Sciatic nerve (tissue), 2 donors: ENCODE measurements around the gene EEF1AKMT3. TPM values are rescaled to one million over a fixed set of nuclear protein-coding genes. Genes with fewer than 3 reads are reported as not detected.
A peak's percentile ranks its signal among the peaks of the same experiment; 100 is the strongest.

ENCODE experiments used
- ATAC-seq: fragments of 200-7000 bp; cut with Tn5 transposase; one replicate; pipeline ENCODE4 v1.9.1; 2020; ENCODE audit warnings: mild to moderate bottlenecking, moderate library complexity
- DNase-seq: peaks from one replicate; pipeline ENCODE4 v3.0.0-alpha.2; 2020; ENCODE audit warnings: low spot score
- intact Hi-C: fragments of 100-400 bp; cut with DNase I; formaldehyde crosslinking; loops from one replicate; pipeline ENCODE4 v1.14.2; 2022
- total RNA-seq: library from RNA; stranded (reverse); fragmentation: NEBNext Ultra II Directional; extraction: Animal tissue kit (Norgen Biotek cat#: 25700); gene quantifications from one replicate; pipeline ENCODE4 v1.2.1, GENCODE V29; 2021
- donor health status: DM: no; HTN: no; CAD: no.
- donor health status: DM: no; HTN: no; CAD: no.

EEF1AKMT3 gene
- total RNA-seq, 1 donor from 2014 or later = 11.8 TPM

DNA sequence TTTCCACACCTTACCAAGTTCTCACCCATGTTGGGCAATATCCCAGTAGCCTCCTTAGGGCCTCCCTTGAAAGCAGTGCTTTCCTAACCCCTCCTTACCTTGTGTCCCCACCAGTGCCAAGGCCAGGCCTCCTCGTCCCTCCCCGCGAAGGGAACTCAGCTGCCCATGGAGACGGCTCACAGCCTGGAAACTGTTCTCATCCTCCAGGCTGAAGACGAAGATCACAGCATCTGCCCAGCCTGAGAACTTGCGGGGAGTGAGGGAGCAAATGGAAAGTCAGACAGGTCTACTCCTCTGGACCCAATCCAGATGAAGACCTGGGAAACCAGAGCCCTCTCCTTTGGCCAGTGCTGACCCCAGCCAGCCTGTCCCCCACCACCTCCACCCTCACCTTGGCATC is 38.5 kb upstream of the EEF1AKMT3 start:
- intact Hi-C loops = no loop called here
- ATAC-seq (no peak), DNase-seq (no peak)

DNA sequence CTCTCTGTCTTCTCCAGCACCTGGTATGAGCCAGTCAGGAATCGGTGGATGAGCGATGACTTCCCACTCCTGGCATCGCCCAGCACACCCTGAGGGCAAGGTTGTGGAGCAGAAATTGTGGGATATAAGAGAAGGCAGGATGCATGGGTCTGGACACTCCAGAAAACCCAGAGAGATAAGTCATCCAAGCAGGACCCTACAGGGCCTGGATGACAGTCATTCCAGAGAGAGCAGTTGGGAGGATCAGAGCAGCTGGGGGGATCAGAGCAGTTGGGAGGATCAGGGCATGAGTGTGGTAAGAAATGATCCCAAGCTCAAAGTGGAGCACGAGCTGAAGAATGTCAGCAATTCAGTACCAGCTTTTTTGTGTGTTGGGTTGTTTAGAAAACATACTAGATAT is 37.8 kb upstream of the EEF1AKMT3 start:
- intact Hi-C loops = no loop called here
- DNase-seq (no peak), ATAC-seq (no peak)

GRCh38 chr12:57735198-57735855 is 37.1 kb upstream of the EEF1AKMT3 start:
- no peak for ATAC-seq

GRCh38 chr12:57735952-57736740 is 36.3 kb upstream of the EEF1AKMT3 start:
- ATAC-seq (peak; percentile 50), DNase-seq (no peak)
- intact Hi-C loops = no loop called here

More at GRCh38 chr12:57735198-57735855, 37.1 kb upstream of the EEF1AKMT3 start:
- intact Hi-C loops = no loop called here
- DNase-seq = no peak

GRCh38 chr12:57736741-57737466 is 35.5 kb upstream of the EEF1AKMT3 start:
- intact Hi-C loops = no loop called here
- no peak for ATAC-seq
- DNase-seq = no peak

DNA sequence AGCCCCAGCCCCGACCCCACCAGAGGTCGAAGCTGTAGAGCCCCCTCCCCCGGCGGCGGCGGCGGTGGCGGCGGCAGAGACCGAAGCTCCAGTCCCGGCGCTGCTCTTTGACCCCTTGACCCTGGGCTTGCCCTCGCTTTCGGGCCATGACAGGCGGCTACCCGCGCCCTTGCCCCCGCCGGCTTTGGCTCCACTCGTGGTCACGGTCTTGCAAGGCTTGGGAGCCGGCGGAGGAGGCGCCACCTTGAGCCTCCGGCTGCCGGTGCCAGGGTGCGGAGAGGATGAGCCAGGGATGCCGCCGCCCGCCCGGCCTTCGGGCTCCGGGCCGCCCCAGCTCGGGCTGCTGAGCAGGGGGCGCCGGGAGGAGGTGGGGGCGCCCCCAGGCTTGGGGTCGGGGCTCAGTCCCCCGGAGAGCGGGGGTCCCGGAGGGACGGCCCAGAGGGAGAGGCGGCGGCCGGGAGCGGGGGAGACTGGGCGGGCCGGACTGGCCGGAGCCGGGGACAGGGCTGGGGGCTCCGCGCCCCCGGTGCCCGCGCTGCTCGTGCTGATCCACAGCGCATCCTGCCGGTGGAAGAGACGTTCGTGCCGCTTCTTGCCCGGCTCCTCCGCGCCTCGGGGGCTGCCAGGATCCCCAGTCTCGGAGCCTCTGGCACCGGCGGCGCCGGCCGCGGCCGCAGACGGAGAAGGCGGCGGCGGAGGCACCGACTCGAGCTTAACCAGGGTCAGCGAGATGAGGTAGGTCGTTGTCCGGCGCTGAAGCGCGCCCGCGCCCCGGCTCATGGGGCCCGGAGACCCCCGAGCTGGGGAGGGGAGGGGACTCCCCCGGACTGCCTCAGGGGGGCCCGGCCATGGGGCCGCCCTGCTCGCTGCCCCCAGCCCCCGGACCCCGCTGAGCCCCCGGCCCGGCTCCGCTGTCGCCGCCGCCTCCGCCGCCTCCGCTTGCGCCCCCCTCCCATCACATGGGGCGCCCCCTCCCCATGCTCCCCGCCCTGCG is 34.6 kb upstream of the EEF1AKMT3 start:
- ATAC-seq = no peak
- DNase-seq = no peak
- intact Hi-C loops = no loop called here

GRCh38 chr12:57738661-57739237 is 33.7 kb upstream of the EEF1AKMT3 start, which contains the start of gene AGAP2:
TSS of gene AGAP2 (minus strand) at chr12:57738742. CDS start at chr12:57738246, 496 bp downstream.
- intact Hi-C loops = no loop called here
- ATAC-seq (no peak), DNase-seq (no peak)

GRCh38 chr12:57739387-57739786 is 33.0 kb upstream of the EEF1AKMT3 start:
- ATAC-seq (no peak), DNase-seq (no peak)
- intact Hi-C loops = no loop called here

GRCh38 chr12:57739914-57740538 is 32.4 kb upstream of the EEF1AKMT3 start:
- ATAC-seq = no peak
- DNase-seq = no peak
- intact Hi-C loops = no loop called here

- intact Hi-C loops = no loop called here
- DNase-seq (no peak), ATAC-seq (no peak)
Observed at GRCh38 chr12:57740656-57741412, 31.6 kb upstream of the EEF1AKMT3 start.

DNA sequence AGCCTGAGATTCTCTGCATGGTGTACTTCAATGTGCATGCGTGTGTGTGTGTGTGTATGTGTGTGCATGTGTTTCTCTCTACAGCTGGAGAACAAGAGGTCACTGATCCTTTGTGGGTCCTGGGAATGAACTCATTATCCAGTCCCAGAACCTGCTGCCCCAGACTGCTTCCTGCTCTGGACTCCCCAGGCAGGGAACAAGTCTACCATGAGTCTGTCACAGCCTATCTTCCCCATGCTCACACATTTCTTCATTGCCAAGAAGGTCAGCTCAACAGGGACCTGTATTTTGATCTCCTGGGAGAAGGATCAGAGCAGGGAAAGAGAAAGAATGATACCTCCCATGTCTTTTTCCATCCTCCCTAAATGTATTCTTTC is 31.0 kb upstream of the EEF1AKMT3 start:
- intact Hi-C loops = no loop called here
- ATAC-seq (no peak), DNase-seq (no peak)

- DNase-seq (no peak), ATAC-seq (no peak)
- intact Hi-C loops = no loop called here
Observed at GRCh38 chr12:57741844-57742738, 30.3 kb upstream of the EEF1AKMT3 start.

- DNase-seq (no peak), ATAC-seq (no peak)
- intact Hi-C loops = no loop called here
Observed at GRCh38 chr12:57743769-57744168, 28.6 kb upstream of the EEF1AKMT3 start.

DNA sequence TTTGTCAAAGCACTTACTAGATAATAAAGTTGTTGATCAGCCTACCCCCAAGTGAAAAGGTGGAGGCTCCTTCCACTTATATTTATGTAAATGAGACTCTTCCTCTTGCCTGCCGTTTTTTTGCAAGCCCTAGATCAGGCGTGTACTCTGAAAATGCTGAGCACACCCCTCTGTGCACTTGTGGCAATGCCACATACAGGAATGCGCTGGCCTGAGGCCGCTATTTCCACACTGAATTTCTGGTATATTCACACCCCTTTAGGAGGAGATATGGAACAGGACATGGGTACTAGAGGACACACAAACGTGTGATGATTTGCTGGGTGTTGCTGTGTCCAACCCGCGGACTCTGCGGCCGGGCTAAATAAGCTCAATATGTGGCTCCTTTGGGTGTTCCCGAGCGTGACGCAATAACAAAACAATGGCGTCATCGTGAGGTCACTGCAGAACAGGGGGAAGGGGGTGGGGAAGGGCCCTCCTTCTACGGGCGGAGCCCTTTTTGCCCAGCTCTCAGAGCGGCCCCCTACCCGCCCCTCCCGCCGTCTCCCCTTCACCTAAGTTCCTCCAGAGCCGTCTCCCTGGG is 28.1 kb upstream of the EEF1AKMT3 start:
- ATAC-seq (peak; percentile 85), DNase-seq (peak; percentile 88)
- intact Hi-C loops = no loop called here

DNA sequence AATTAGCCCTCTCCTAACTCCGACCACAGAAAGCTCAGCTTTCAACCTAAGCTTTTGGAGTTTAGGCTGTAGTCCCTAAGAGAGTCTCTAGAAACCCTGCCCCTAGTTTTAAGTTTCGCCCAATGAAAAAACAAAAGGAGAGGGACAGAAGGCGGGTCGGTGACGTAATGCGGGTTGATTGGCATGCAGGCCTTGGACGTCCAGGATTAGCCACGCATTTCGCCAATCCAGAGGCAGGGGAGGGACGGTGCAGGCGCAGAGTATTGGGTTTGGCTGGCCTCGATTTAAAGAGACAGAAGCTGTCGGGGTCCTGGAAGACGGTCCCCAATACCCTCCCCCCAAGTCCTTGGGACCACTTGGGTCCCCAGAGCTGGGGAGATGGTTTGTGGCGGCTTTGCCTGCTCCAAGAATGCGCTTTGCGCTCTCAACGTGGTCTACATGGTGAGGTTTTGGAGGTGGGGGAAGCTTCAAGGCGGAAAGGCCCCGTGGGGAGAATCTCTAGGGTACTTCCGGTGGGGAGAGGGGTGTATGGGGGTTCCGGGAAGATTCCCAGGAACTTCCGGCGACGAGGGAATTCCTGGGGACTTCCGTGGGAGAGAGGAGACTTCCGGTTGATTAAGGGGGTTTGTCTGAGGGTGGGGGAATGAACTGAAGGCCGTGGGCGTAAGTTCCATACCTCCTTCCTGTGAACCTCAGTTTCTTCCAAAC is 27.5 kb upstream of the EEF1AKMT3 start, which contains the start of gene TSPAN31:
TSS of gene TSPAN31 (plus strand) at position 263 of the 708 bp plus-strand sequence. CDS start at position 379, 116 bp downstream.
- ATAC-seq (peak; percentile 98), DNase-seq (peak; percentile 98)
- intact Hi-C loops = no loop called here
